Caco-2 (cell line): Measurements from ENCODE around the gene FAM3D. TPM values are rescaled to one million over a fixed set of nuclear protein-coding genes. Genes with fewer than 3 reads are reported as not detected.

ENCODE experiments used
- BruUV-seq: library from RNA; stranded (reverse); fragments of 400-500 nt; replicated peaks from 2 replicates; lab custom pipeline; 2021; lab: Mats Ljungman, UMichigan
- CTCF ChIA-PET: fragments of 300-600 bp; sonication (Branson Sonifier 250); formaldehyde crosslinking; loops from one replicate; lab custom pipeline; 2022; ENCODE audit warnings: antibody characterized with exemption; lab: Charles Lee
- POLR2A ChIA-PET: fragments of 300-600 bp; sonication (Branson Sonifier 250); formaldehyde crosslinking; loops from one replicate; lab custom pipeline; 2022; ENCODE audit warnings: antibody characterized with exemption; lab: Charles Lee
- DNase-seq, 2 experiments: peaks; one replicate each; pipeline versions ENCODE4 v3.0.0 to v3.0.0-alpha.2; 2020 to 2022
- H3K27me3 ChIP-seq: replicated peaks from 2 replicates; pipeline ENCODE4 v1.6.0; 2011; ENCODE audit warnings: low read length; ENCODE audit not compliant: control insufficient read depth, insufficient read depth
- H3K36me3 ChIP-seq: 2 replicates; pipeline ENCODE4 v1.5.1; 2011; ENCODE audit warnings: low read length; ENCODE audit not compliant: control insufficient read depth, insufficient read depth
- H3K4me1 ChIP-seq: fragments of 250-450 bp; sonication (Bioruptor Pico); 2 replicates; pipeline ENCODE4 v1.5.1; 2020; ENCODE audit warnings: mild to moderate bottlenecking
- H3K4me3 ChIP-seq: 2 replicates; pipeline ENCODE4 v1.5.1; 2011; ENCODE audit warnings: low read depth, mild to moderate bottlenecking, control low read depth, low read length
- H3K9me3 ChIP-seq: fragments of 250-450 bp; sonication (Bioruptor Pico); 2 replicates; pipeline ENCODE4 v1.5.1; 2020; ENCODE audit warnings: mild to moderate bottlenecking, moderate library complexity
- H3K27ac Mint-ChIP-seq: one replicate; pipeline ENCODE4 v1.8.0; 2022; ENCODE audit warnings: mixed read lengths; ENCODE audit not compliant: unreplicated experiment
- H3K27me3 Mint-ChIP-seq: one replicate; pipeline ENCODE4 v1.8.0; 2022; ENCODE audit warnings: mixed read lengths; ENCODE audit not compliant: insufficient read depth, unreplicated experiment
- H3K36me3 Mint-ChIP-seq: one replicate; pipeline ENCODE4 v1.8.0; 2022; ENCODE audit warnings: mild to moderate bottlenecking, mixed read lengths; ENCODE audit not compliant: insufficient read depth, unreplicated experiment
- H3K4me1 Mint-ChIP-seq: one replicate; pipeline ENCODE4 v1.8.0; 2022; ENCODE audit warnings: low read depth, mixed read lengths; ENCODE audit not compliant: unreplicated experiment
- H3K4me3 Mint-ChIP-seq: one replicate; pipeline ENCODE4 v1.8.0; 2022; ENCODE audit warnings: mild to moderate bottlenecking, moderate library complexity, mixed read lengths; ENCODE audit not compliant: unreplicated experiment
- H3K9me3 Mint-ChIP-seq: one replicate; pipeline ENCODE4 v1.8.0; 2022; ENCODE audit warnings: mixed read lengths; ENCODE audit not compliant: unreplicated experiment
- CTCF ChIP-seq, 2 experiments: fragments of 200-600 bp in 1 of 2; IDR thresholded peaks; 1 replicate in 1 of 2; 2 replicates in 1 of 2; pipeline versions ENCODE4 v1.5.1 to v1.8.0; 2011 to 2022; ENCODE audit warnings: antibody characterized with exemption in 1 of 2, control low read depth in 1 of 2, inconsistent platforms in 1 of 2, low read depth in 1 of 2, low read length in 1 of 2, mild to moderate bottlenecking in 1 of 2, moderate library complexity in 1 of 2; ENCODE audit not compliant: insufficient read depth in 1 of 2, severe bottlenecking in 1 of 2, unreplicated experiment in 1 of 2
- intact Hi-C: fragments of 100-400 bp; cut with micrococcal nuclease; formaldehyde crosslinking; loops from one replicate; pipeline ENCODE4 v1.10.0; 2022; ENCODE audit not compliant: unreplicated experiment
- total RNA-seq: library from RNA; stranded (reverse); gene quantifications from 2 replicates; pipeline ENCODE4 v1.2.3, GENCODE V29; 2022

Gene FAM3D
- total RNA-seq, 1 experiment from 2014 or later = not detected

GRCh38 chr3:58639001-58639400, 27.6 kb downstream of the FAM3D start:
- Mint-ChIP-seq H3K27me3 (no peaks in the 10 kb centered on the region), H3K4me1 (no peaks in the 10 kb centered on the region), H3K36me3 (no peaks in the 10 kb centered on the region), H3K4me3 (no peak overlapping the region), H3K9me3 (no peaks in the 10 kb centered on the region), H3K27ac (no peak overlapping the region)
- ChIA-PET POLR2A (no interaction called here), CTCF (interaction anchor here (1.4 kb wide), 1 partner anchor 9 kb away, joined by 5 read pairs; no protein-coding TSS in a partner anchor)
- TF ChIP-seq CTCF (IDR thresholded peaks at IDR 0.05; ENCODE audit: insufficient read depth in 1 of 2, low read depth in 1 of 2, low read length in 1 of 2, severe bottlenecking in 1 of 2, unreplicated experiment in 1 of 2) = no peak
- Histone ChIP-seq H3K4me3 (no peak overlapping the region), H3K36me3 (no peaks in the 10 kb centered on the region), H3K9me3 (no peaks in the 10 kb centered on the region), H3K27me3 (no peaks in the 10 kb centered on the region), H3K4me1 (no peaks in the 10 kb centered on the region)
- intact Hi-C loops = loop anchor here (10.0 kb wide), 1 partner anchor 314 kb away; no protein-coding TSS in a partner anchor
- no TSS peak for BruUV-seq
- no peak for DNase-seq

DNA sequence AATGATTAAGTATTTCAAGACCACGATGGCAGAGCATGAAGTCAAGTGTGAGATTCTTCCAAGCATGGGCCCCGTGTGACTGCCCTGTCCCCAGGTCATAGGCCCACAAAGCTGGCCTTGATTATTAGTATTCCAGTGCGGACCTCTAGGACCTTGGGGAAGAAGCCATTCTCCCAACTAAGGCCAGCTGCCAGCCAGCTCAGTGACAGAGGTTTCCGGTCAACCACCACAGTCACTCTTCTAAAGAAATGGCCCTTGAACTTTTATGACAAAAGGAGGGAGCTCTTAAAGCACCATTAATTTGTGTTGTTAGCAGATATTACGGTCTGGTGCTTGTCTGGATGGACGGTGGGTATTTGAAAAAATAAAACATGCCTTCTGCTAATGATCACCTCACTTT, 28.0 kb downstream of the FAM3D start:
- BruUV-seq = no TSS peak
- H3K27me3 ChIP-seq = no peaks in the 10 kb centered on the region
- ChIA-PET POLR2A (no interaction called here), CTCF (interaction anchor here (1.4 kb wide), 1 partner anchor 8 kb away, joined by 5 read pairs; no protein-coding TSS in a partner anchor)
- H3K4me3 ChIP-seq = no peak overlapping the region
- H3K9me3 ChIP-seq = no peaks in the 10 kb centered on the region
- Mint-ChIP-seq H3K9me3 (no peaks in the 10 kb centered on the region), H3K27me3 (no peaks in the 10 kb centered on the region), H3K4me1 (no peaks in the 10 kb centered on the region), H3K27ac (no peak overlapping the region), H3K4me3 (no peak overlapping the region), H3K36me3 (no peaks in the 10 kb centered on the region)
- TF ChIP-seq CTCF (IDR thresholded peaks at IDR 0.05; ENCODE audit: insufficient read depth in 1 of 2, low read depth in 1 of 2, low read length in 1 of 2, severe bottlenecking in 1 of 2, unreplicated experiment in 1 of 2) = no peak
- intact Hi-C loops = loop anchor here (10.0 kb wide), 1 partner anchor 314 kb away; no protein-coding TSS in a partner anchor
- no peaks in the 10 kb centered on the region for H3K4me1 ChIP-seq
- H3K36me3 ChIP-seq = no peaks in the 10 kb centered on the region
- DNase-seq = no peak

DNA sequence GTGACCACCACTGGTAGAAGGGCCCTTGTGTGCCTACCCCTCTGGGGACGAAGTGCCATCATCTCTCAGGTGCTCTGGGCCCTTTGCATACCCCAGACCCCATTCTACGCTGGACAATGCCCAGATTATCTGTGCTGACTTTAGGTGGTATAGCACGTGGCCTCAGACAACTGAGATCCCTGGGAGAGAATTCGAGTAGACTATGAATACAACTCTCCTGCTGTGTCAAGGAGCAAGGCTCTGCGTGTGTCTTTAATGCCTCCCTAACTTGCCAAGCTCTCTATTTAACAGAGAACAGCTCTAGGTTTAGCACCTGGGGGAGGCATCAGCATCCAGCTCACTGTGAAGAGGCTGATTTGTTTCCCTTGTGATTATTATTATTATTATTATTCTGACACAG, 29.1 kb downstream of the FAM3D start:
- ChIA-PET POLR2A (no interaction called here), CTCF (no interaction called here)
- no peak overlapping the region for H3K27ac Mint-ChIP-seq
- Histone ChIP-seq H3K9me3 (no peaks in the 10 kb centered on the region), H3K4me3 (no peak overlapping the region), H3K36me3 (no peaks in the 10 kb centered on the region), H3K27me3 (no peaks in the 10 kb centered on the region), H3K4me1 (no peaks in the 10 kb centered on the region)
- H3K9me3 Mint-ChIP-seq = no peaks in the 10 kb centered on the region
- TF ChIP-seq CTCF (IDR thresholded peaks at IDR 0.05; ENCODE audit: insufficient read depth in 1 of 2, low read depth in 1 of 2, low read length in 1 of 2, severe bottlenecking in 1 of 2, unreplicated experiment in 1 of 2) = no peak
- intact Hi-C loops = loop anchor here (10.0 kb wide), 1 partner anchor 313 kb away; no protein-coding TSS in a partner anchor
- no peaks in the 10 kb centered on the region for H3K27me3 Mint-ChIP-seq
- DNase-seq = no peak
- no peak overlapping the region for H3K4me3 Mint-ChIP-seq
- no TSS peak for BruUV-seq
- H3K36me3 Mint-ChIP-seq = no peaks in the 10 kb centered on the region
- H3K4me1 Mint-ChIP-seq = no peaks in the 10 kb centered on the region
